DND-41 (cell line): ENCODE measurements around the gene ZNF500.

ENCODE experiments used
- EZH2 ChIP-seq: IDR thresholded peaks from 3 replicates; pipeline ENCODE4 v1.6.1; 2012; ENCODE audit warnings: borderline replicate concordance, low read depth, mild to moderate bottlenecking, moderate library complexity, low read length, inconsistent platforms; ENCODE audit not compliant: severe bottlenecking
- TF ChIP-seq, protein P1 (sequence below): IDR thresholded peaks from 2 replicates; pipeline ENCODE4 v1.5.1; 2012; ENCODE audit warnings: borderline replicate concordance, low read length, moderate library complexity, mild to moderate bottlenecking; ENCODE audit not compliant: poor library complexity, severe bottlenecking; ENCODE audit errors: extremely low read depth

DNA sequence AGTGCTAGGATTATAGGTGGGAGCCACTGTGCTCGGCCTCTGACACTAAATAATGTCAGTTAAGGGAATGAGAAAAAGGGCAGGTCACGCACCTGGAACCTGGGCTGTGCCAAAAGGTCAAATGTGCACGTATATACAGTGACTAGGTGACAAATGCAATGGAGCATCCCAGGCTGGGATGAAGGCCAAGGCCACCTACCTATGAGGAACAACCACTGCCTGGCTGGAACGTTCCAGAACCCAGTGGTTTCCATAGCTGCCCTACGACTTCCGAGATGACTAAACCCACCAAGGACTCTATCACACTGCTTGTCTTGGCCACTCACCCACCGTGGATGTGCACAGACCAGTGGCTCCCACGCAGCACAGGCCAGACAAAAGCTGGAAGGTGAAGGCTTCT lies 16.1 kb downstream of the ZNF500 start:
- TF ChIP-seq, protein P1, sequence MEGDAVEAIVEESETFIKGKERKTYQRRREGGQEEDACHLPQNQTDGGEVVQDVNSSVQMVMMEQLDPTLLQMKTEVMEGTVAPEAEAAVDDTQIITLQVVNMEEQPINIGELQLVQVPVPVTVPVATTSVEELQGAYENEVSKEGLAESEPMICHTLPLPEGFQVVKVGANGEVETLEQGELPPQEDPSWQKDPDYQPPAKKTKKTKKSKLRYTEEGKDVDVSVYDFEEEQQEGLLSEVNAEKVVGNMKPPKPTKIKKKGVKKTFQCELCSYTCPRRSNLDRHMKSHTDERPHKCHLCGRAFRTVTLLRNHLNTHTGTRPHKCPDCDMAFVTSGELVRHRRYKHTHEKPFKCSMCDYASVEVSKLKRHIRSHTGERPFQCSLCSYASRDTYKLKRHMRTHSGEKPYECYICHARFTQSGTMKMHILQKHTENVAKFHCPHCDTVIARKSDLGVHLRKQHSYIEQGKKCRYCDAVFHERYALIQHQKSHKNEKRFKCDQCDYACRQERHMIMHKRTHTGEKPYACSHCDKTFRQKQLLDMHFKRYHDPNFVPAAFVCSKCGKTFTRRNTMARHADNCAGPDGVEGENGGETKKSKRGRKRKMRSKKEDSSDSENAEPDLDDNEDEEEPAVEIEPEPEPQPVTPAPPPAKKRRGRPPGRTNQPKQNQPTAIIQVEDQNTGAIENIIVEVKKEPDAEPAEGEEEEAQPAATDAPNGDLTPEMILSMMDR: no peak
- no peak for TF ChIP-seq EZH2
